HCT116 (cell line): ENCODE results near the gene ZNF214. TPM values are rescaled to one million over a fixed set of nuclear protein-coding genes. Genes with fewer than 3 reads are reported as not detected.
"Not testable (repeated sequence)": the region's sequence is repeated elsewhere in the genome, so short reads cannot be mapped to it uniquely, and the experiment has no call there.

ENCODE experiments used
- ATAC-seq: fragments of 200-7000 bp; cut with Tn5 transposase; 2 replicates; pipeline ENCODE4 v1.9.1; 2020; ENCODE audit warnings: mild to moderate bottlenecking, moderate library complexity
- BruUV-seq: library from RNA; stranded (reverse); fragments of 400-500 nt; replicated peaks from 2 replicates; lab custom pipeline; 2021; lab: Mats Ljungman, UMichigan
- CTCF ChIA-PET: fragments of 300-600 bp; sonication (Branson Sonifier 250); formaldehyde crosslinking; loops from one replicate; lab custom pipeline; 2021; ENCODE audit warnings: antibody characterized with exemption; lab: Charles Lee
- POLR2A ChIA-PET: fragments of 300-600, 350-600 bp; sonication (Branson Sonifier 250); formaldehyde crosslinking; loops from one replicate; lab custom pipeline; 2021; ENCODE audit warnings: antibody characterized with exemption; lab: Charles Lee
- RAD21 ChIA-PET, 2 experiments: fragments of 300-600 bp; sonication (Branson Sonifier 250); formaldehyde crosslinking; loops; one replicate each; lab custom pipeline; 2023; ENCODE audit warnings: low total read pairs in 2 of 2; ENCODE audit not compliant: uncharacterized antibody in 2 of 2, unreplicated experiment in 2 of 2, low non-redundant PET in 1 of 2; lab: Charles Lee
- DNase-seq: peaks from one replicate; pipeline ENCODE4 v3.0.0-alpha.2; 2010; ENCODE audit warnings: low read depth, low spot score
- H2AFZ ChIP-seq: fragments of 200-600 bp; shearing (Covaris generic), sonication (generic); 2 replicates; pipeline ENCODE4 v1.6.1; 2017; ENCODE audit warnings: low read depth, mixed run types, mixed read lengths, antibody characterized with exemption, low read length; ENCODE audit not compliant: poor library complexity, severe bottlenecking
- H3K27ac ChIP-seq: 2 replicates; pipeline ENCODE4 v1.5.1; 2012; ENCODE audit warnings: low read depth, low read length
- H3K27me3 ChIP-seq: fragments of 200-600 bp; sonication (generic); 2 replicates; pipeline ENCODE4 v1.6.1; 2016; ENCODE audit warnings: mixed run types, low read length, mixed read lengths; ENCODE audit not compliant: insufficient read depth
- H3K36me3 ChIP-seq, 2 experiments: fragments of 200-500 bp in 1 of 2; fragments of 200-600 bp in 1 of 2; sonication (Bioruptor generic) in 1 of 2; sonication (generic) in 1 of 2; 2 replicates each; pipeline versions ENCODE4 v1.5.1 to v1.6.1; 2014 to 2016; ENCODE audit warnings: low read length in 2 of 2, inconsistent platforms in 1 of 2, mixed read lengths in 1 of 2, mixed run types in 1 of 2; ENCODE audit not compliant: insufficient read depth in 2 of 2, control insufficient read depth in 1 of 2
- H3K4me1 ChIP-seq, 2 experiments: fragments of 200-600 bp in 1 of 2; sonication (generic) in 1 of 2; 2 replicates each; pipeline versions ENCODE4 v1.5.1 to v1.6.1; 2012 to 2017; ENCODE audit warnings: low read length in 2 of 2, inconsistent platforms in 1 of 2, mild to moderate bottlenecking in 1 of 2, mixed read lengths in 1 of 2, mixed run types in 1 of 2, moderate library complexity in 1 of 2; ENCODE audit not compliant: insufficient read depth in 2 of 2, control insufficient read depth in 1 of 2
- H3K4me2 ChIP-seq: fragments of 200-600 bp; sonication (generic); 2 replicates; pipeline ENCODE4 v1.6.1; 2017; ENCODE audit warnings: mixed run types, low read length, mixed read lengths
- H3K4me3 ChIP-seq, 2 experiments: fragments of 200-600 bp in 1 of 2; sonication (generic) in 1 of 2; replicated peaks in 1 of 2; 2 replicates each; pipeline ENCODE4 v1.5.1; 2011 to 2016; ENCODE audit warnings: low read length in 2 of 2, control low read depth in 1 of 2, low read depth in 1 of 2, mild to moderate bottlenecking in 1 of 2, mixed read lengths in 1 of 2, mixed run types in 1 of 2
- H3K79me2 ChIP-seq: fragments of 200-600 bp; sonication (generic); 2 replicates; pipeline ENCODE4 v1.6.1; 2017; ENCODE audit warnings: mild to moderate bottlenecking, mixed run types, low read length, moderate library complexity, mixed read lengths; ENCODE audit not compliant: insufficient read depth
- H3K9ac ChIP-seq: fragments of 200-600 bp; sonication (generic); 2 replicates; pipeline ENCODE4 v1.6.1; 2016; ENCODE audit warnings: low read length, mixed read lengths
- H3K9me2 ChIP-seq: fragments of 200-600 bp; sonication (generic), shearing (Covaris generic); 2 replicates; pipeline ENCODE4 v1.6.1; 2017; ENCODE audit warnings: mixed run types, mild to moderate bottlenecking, moderate library complexity; ENCODE audit not compliant: insufficient read depth
- H3K9me3 ChIP-seq, 2 experiments: fragments of 200-500 bp in 1 of 2; fragments of 200-600 bp in 1 of 2; sonication (Bioruptor generic) in 1 of 2; sonication (generic) in 1 of 2; 2 replicates each; pipeline ENCODE4 v1.6.1; 2014 to 2017; ENCODE audit warnings: low read length in 2 of 2, mixed read lengths in 2 of 2, inconsistent platforms in 1 of 2, low read depth in 1 of 2, mild to moderate bottlenecking in 1 of 2, mixed run types in 1 of 2, moderate library complexity in 1 of 2; ENCODE audit not compliant: control insufficient read depth in 1 of 2, insufficient read depth in 1 of 2
- H4K20me1 ChIP-seq: fragments of 200-600 bp; sonication (generic), shearing (Covaris generic); 2 replicates; pipeline ENCODE4 v1.6.1; 2017; ENCODE audit warnings: mixed run types, mild to moderate bottlenecking, moderate library complexity; ENCODE audit not compliant: insufficient read depth
- ATF3 ChIP-seq: IDR thresholded peaks from 2 replicates; pipeline ENCODE4 v1.6.1; 2012
- CBX3 ChIP-seq: IDR thresholded peaks from 2 replicates; pipeline ENCODE4 v1.6.1; 2012; ENCODE audit warnings: low read depth
- CEBPB ChIP-seq: IDR thresholded peaks from 2 replicates; pipeline ENCODE4 v1.6.1; 2012; ENCODE audit warnings: low read depth
- CTCF ChIP-seq, 3 experiments: fragments of 200-600 bp in 1 of 3; sonication (generic) in 1 of 3; IDR thresholded peaks in 2 of 3; conservative IDR thresholded peaks in 1 of 3; 2 replicates each; pipeline ENCODE4 v1.5.1; 2012 to 2017; ENCODE audit warnings: low read depth in 2 of 3, low read length in 2 of 3, antibody characterized with exemption in 1 of 3, borderline replicate concordance in 1 of 3, control low read depth in 1 of 3, mild to moderate bottlenecking in 1 of 3, mixed read lengths in 1 of 3, mixed run types in 1 of 3, moderate library complexity in 1 of 3; ENCODE audit not compliant: insufficient read depth in 1 of 3
- EGR1 ChIP-seq: IDR thresholded peaks from 2 replicates; pipeline ENCODE4 v1.6.1; 2012; ENCODE audit warnings: low read depth
- EZH2phosphoT487 ChIP-seq: fragments of 200-600 bp; IDR thresholded peaks from 2 replicates; pipeline ENCODE4 v1.6.1; 2018; ENCODE audit warnings: antibody characterized with exemption, borderline replicate concordance
- POLR2A ChIP-seq: IDR thresholded peaks from 2 replicates; pipeline ENCODE4 v1.7.0; 2011; ENCODE audit warnings: borderline replicate concordance; ENCODE audit not compliant: insufficient read depth, insufficient read length; ENCODE audit errors: extremely low read depth
- REST ChIP-seq: IDR thresholded peaks from 2 replicates; pipeline ENCODE4 v1.6.1; 2012; ENCODE audit warnings: low read depth
- SIN3A ChIP-seq: IDR thresholded peaks from 2 replicates; pipeline ENCODE4 v1.6.1; 2012; ENCODE audit warnings: low read depth
- SP1 ChIP-seq: IDR thresholded peaks from 2 replicates; pipeline ENCODE4 v1.6.1; 2012; ENCODE audit warnings: low read depth
- TCF7L2 ChIP-seq: IDR thresholded peaks from 2 replicates; pipeline ENCODE4 v1.7.0; 2011; ENCODE audit warnings: borderline replicate concordance, inconsistent platforms; ENCODE audit not compliant: insufficient read depth, insufficient read length; ENCODE audit errors: extremely low read depth
- ZBTB33 ChIP-seq: IDR thresholded peaks from 2 replicates; pipeline ENCODE4 v1.6.1; 2011; ENCODE audit warnings: mild to moderate bottlenecking, low read length, moderate library complexity; ENCODE audit not compliant: insufficient replicate concordance; ENCODE audit errors: extremely low read depth
- ZFX ChIP-seq: fragments of 450-650 bp; IDR thresholded peaks from 2 replicates; pipeline ENCODE4 v1.6.1; 2017
- ZNF274 ChIP-seq: fragments of 200-500 bp; sonication (Bioruptor generic); IDR thresholded peaks from 2 replicates; pipeline ENCODE4 v1.6.1; 2014; ENCODE audit warnings: mild to moderate bottlenecking, low read depth, low read length, inconsistent platforms
- intact Hi-C: fragments of 100-400 bp; cut with micrococcal nuclease; formaldehyde crosslinking; loops from 2 replicates; pipeline ENCODE4 v1.10.0; 2022
- total RNA-seq: library from RNA; stranded (reverse); gene quantifications from one replicate; pipeline ENCODE4 v1.2.1, GENCODE V29; 2021; ENCODE audit not compliant: unreplicated experiment

ZNF214 gene
- total RNA-seq, 1 experiment from 2014 or later: 2.1 TPM

GRCh38 chr11:6979365-6979764, 40.8 kb downstream of the ZNF214 start:
- Histone ChIP-seq H3K27ac (no peak overlapping the region), H3K4me1 (no peaks in the 10 kb centered on the region), H3K9me2 (no peaks in the 10 kb centered on the region), H3K9me3 (no peaks in the 10 kb centered on the region), H3K27me3 (no peaks in the 10 kb centered on the region), H3K36me3 (no peaks in the 10 kb centered on the region), H3K9ac (no peak overlapping the region), H3K4me2 (no peak overlapping the region), H3K4me3 (no peak overlapping the region), H4K20me1 (no peaks in the 10 kb centered on the region), H2AFZ (no peak overlapping the region), H3K79me2 (no peaks in the 10 kb centered on the region)
- no TSS peak for BruUV-seq
- ATAC-seq: no peak
- TF ChIP-seq REST: no peak
- no peak for TF ChIP-seq TCF7L2
- TF ChIP-seq CEBPB: no peak
- no peak for TF ChIP-seq CBX3
- no peak for TF ChIP-seq POLR2A
- TF ChIP-seq EGR1: no peak
- no peak for TF ChIP-seq ZFX
- no peak for TF ChIP-seq ZBTB33
- TF ChIP-seq CTCF (IDR thresholded peaks at IDR 0.05 in 2 of 3, conservative IDR thresholded peaks at IDR 0.05 in 1 of 3; ENCODE audit: borderline replicate concordance in 1 of 3, insufficient read depth in 1 of 3, low read depth in 2 of 3, low read length in 2 of 3): no peak
- TF ChIP-seq ZNF274: no peak
- no peak for TF ChIP-seq SP1
- TF ChIP-seq SIN3A: no peak
- no peak for TF ChIP-seq EZH2phosphoT487
- TF ChIP-seq ATF3: no peak
- ChIA-PET RAD21 (no interaction called here), CTCF (no interaction called here), POLR2A (no interaction called here)
- intact Hi-C loops: no loop called here
- DNase-seq: no peak

- POLR2A ChIA-PET, H3K36me3 ChIP-seq, RAD21 ChIA-PET, H3K9me2 ChIP-seq, intact Hi-C loops, DNase-seq, BruUV-seq, H2AFZ ChIP-seq, ATAC-seq, H3K27me3 ChIP-seq, H4K20me1 ChIP-seq, H3K4me2 ChIP-seq, H3K27ac ChIP-seq, H3K9me3 ChIP-seq, CTCF ChIA-PET, H3K4me3 ChIP-seq, H3K9ac ChIP-seq, H3K4me1 ChIP-seq, H3K79me2 ChIP-seq: not testable (repeated sequence)
These were observed 50.3 kb downstream of the ZNF214 start for GRCh38 chr11:6969854-6970253.
